ENCODE measurements around the gene ANXA6. TPM values are rescaled to one million over a fixed set of nuclear protein-coding genes. Genes with fewer than 3 reads are reported as not detected.

Gene ANXA6
- total RNA-seq, 1 donor, result 353 TPM

DNA sequence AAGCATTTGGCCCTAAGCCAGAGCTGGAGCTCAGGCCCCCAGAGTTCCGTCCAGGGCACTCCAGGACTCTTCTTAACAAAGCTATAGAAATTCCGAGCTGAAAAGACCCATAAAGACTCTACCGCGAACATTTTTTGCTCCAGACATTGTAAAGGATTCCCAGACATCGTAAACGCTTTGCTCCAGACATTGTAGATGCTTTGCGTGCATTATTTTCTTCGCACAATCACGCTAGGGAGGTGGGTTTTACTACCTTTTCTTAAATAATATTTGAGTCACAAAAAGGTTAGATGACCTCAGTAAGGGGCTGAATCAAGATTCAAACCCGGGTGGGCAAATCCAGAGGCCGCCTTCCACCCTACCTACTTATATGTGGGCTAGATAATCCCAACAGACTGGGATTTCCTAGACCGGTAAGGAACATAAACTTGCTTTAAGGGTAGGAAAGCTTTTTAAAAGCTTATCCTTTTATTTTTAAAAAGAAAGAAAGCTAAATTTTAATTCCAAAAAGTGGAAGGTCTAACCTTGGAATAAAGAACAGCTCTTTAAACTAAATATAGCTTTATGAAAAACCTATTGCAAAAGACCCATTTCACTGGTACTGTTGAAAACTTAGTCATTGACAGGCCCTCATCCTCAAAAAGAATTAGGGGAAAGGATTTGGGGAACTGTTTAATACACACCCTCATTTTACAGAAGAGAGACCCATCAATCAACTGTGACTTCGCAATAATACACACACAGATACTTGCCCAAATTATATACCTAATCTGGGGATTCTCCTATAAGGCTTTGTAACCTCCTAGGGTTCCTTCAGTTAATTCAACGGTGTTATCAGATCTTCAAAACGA, 75.9 kb downstream of the ANXA6 start:
- Histone ChIP-seq H3K27ac (ENCODE audit: low read depth, low read length) (peak overlapping the region; percentile 91), H2AFZ (ENCODE audit: low read length) (peak overlapping the region; percentile 81), H3K9me3 (ENCODE audit: low read depth, low read length) (no peaks in the 10 kb centered on the region), H3K36me3 (ENCODE audit: insufficient read depth, low read length) (peaks cover 4% of the 10 kb centered on the region), H3K4me3 (ENCODE audit: insufficient read depth, low read length) (peak overlapping the region; percentile 91), H3K4me1 (ENCODE audit: insufficient read depth, low read length) (peaks cover 31% of the 10 kb centered on the region), H4K20me1 (ENCODE audit: insufficient read depth, low read length) (peaks cover 13% of the 10 kb centered on the region), H3K79me2 (ENCODE audit: insufficient read depth, low read length) (peaks cover 29% of the 10 kb centered on the region), H3K27me3 (ENCODE audit: insufficient read depth, low read length) (no peaks in the 10 kb centered on the region), H3K4me2 (ENCODE audit: insufficient read depth, low read length) (peak overlapping the region; percentile 82)
- TF ChIP-seq, protein P1, sequence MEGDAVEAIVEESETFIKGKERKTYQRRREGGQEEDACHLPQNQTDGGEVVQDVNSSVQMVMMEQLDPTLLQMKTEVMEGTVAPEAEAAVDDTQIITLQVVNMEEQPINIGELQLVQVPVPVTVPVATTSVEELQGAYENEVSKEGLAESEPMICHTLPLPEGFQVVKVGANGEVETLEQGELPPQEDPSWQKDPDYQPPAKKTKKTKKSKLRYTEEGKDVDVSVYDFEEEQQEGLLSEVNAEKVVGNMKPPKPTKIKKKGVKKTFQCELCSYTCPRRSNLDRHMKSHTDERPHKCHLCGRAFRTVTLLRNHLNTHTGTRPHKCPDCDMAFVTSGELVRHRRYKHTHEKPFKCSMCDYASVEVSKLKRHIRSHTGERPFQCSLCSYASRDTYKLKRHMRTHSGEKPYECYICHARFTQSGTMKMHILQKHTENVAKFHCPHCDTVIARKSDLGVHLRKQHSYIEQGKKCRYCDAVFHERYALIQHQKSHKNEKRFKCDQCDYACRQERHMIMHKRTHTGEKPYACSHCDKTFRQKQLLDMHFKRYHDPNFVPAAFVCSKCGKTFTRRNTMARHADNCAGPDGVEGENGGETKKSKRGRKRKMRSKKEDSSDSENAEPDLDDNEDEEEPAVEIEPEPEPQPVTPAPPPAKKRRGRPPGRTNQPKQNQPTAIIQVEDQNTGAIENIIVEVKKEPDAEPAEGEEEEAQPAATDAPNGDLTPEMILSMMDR (IDR thresholded peaks at IDR 0.05; ENCODE audit: extremely low read depth, low read depth, low read length), result no peak
- DNase-seq (ENCODE audit: insufficient read length, low spot score, missing footprints), result no peak

GRCh38 chr5:151080613-151081430, 76.8 kb downstream of the ANXA6 start, which contains the start of gene TNIP1:
Gene TNIP1 (minus strand): TSS chr5:151081034. CDS start chr5:151065095, 15,939 bp downstream.
- Histone ChIP-seq H4K20me1 (ENCODE audit: insufficient read depth, low read length) (peaks cover 20% of the 10 kb centered on the region), H3K9me3 (ENCODE audit: low read depth, low read length) (no peaks in the 10 kb centered on the region), H3K27me3 (ENCODE audit: insufficient read depth, low read length) (no peaks in the 10 kb centered on the region), H3K4me2 (ENCODE audit: insufficient read depth, low read length) (peak within 1 kb of the TSS; percentile 82), H3K79me2 (ENCODE audit: insufficient read depth, low read length) (peaks cover 33% of the 10 kb centered on the region), H3K4me1 (ENCODE audit: insufficient read depth, low read length) (peaks cover 39% of the 10 kb centered on the region), H2AFZ (ENCODE audit: low read length) (peak within 1 kb of the TSS; percentile 81), H3K36me3 (ENCODE audit: insufficient read depth, low read length) (peaks cover 4% of the 10 kb centered on the region), H3K4me3 (ENCODE audit: insufficient read depth, low read length) (peak within 1 kb of the TSS; percentile 91), H3K27ac (ENCODE audit: low read depth, low read length) (peak within 1 kb of the TSS; percentile 91)
- DNase-seq (ENCODE audit: insufficient read length, low spot score, missing footprints), result peak; percentile 99
- TF ChIP-seq, protein P1 (IDR thresholded peaks at IDR 0.05; ENCODE audit: extremely low read depth, low read depth, low read length), result no peak

GRCh38 chr5:151079838-151080612, 77.6 kb downstream of the ANXA6 start:
- H3K9me3 ChIP-seq (ENCODE audit: low read depth, low read length), result no peaks in the 10 kb centered on the region
- H3K4me3 ChIP-seq (ENCODE audit: insufficient read depth, low read length), result peak overlapping the region; percentile 91
- peaks cover 38% of the 10 kb centered on the region for H3K4me1 ChIP-seq (ENCODE audit: insufficient read depth, low read length)
- TF ChIP-seq, protein P1 (IDR thresholded peaks at IDR 0.05; ENCODE audit: extremely low read depth, low read depth, low read length), result no peak
- peaks cover 23% of the 10 kb centered on the region for H4K20me1 ChIP-seq (ENCODE audit: insufficient read depth, low read length)
- no peak for DNase-seq (ENCODE audit: insufficient read length, low spot score, missing footprints)
- peaks cover 4% of the 10 kb centered on the region for H3K36me3 ChIP-seq (ENCODE audit: insufficient read depth, low read length)
- no peaks in the 10 kb centered on the region for H3K27me3 ChIP-seq (ENCODE audit: insufficient read depth, low read length)
- peak overlapping the region; percentile 44 for H2AFZ ChIP-seq (ENCODE audit: low read length)
- peak overlapping the region; percentile 82 for H3K4me2 ChIP-seq (ENCODE audit: insufficient read depth, low read length)
- peaks cover 41% of the 10 kb centered on the region for H3K79me2 ChIP-seq (ENCODE audit: insufficient read depth, low read length)
- peak overlapping the region; percentile 91 for H3K27ac ChIP-seq (ENCODE audit: low read depth, low read length)
